Mesothelial cell of epicardium (in vitro differentiated cells): ENCODE measurements around the gene CD276. TPM values are rescaled to one million over a fixed set of nuclear protein-coding genes. Genes with fewer than 3 reads are reported as not detected.
"Not testable (repeated sequence)": the region's sequence is repeated elsewhere in the genome, so short reads cannot be mapped to it uniquely, and the experiment has no call there.

ENCODE experiments used
- DNase-seq, 2 experiments: peaks; one replicate each; pipeline ENCODE4 v3.0.0; 2021; ENCODE audit warnings: low spot score in 2 of 2; ENCODE audit not compliant: unreplicated experiment in 2 of 2
- H3K27ac Mint-ChIP-seq: 2 replicates; pipeline ENCODE4 v1.8.0; 2021; ENCODE audit warnings: mixed read lengths
- H3K27me3 Mint-ChIP-seq: 2 replicates; pipeline ENCODE4 v1.8.0; 2021; ENCODE audit warnings: low read depth, mixed read lengths
- H3K36me3 Mint-ChIP-seq: 2 replicates; pipeline ENCODE4 v1.8.0; 2021; ENCODE audit warnings: mixed read lengths
- H3K4me1 Mint-ChIP-seq: 2 replicates; pipeline ENCODE4 v1.8.0; 2021; ENCODE audit warnings: mixed read lengths
- H3K4me3 Mint-ChIP-seq: 2 replicates; pipeline ENCODE4 v1.8.0; 2021; ENCODE audit warnings: mild to moderate bottlenecking, moderate library complexity, mixed read lengths
- H3K9me3 Mint-ChIP-seq: 2 replicates; pipeline ENCODE4 v1.8.0; 2021; ENCODE audit warnings: mixed read lengths
- total RNA-seq: library from RNA; stranded (reverse); gene quantifications from 3 replicates; pipeline ENCODE4 v1.2.1, GENCODE V29; 2021
- TF ChIP-seq, protein P1 (sequence below): fragments of 200-600 bp; sonication (generic); IDR thresholded peaks from one replicate; pipeline ENCODE4 v1.5.0; 2021; ENCODE audit warnings: antibody characterized with exemption; ENCODE audit not compliant: unreplicated experiment

The CD276 gene
- total RNA-seq, 1 donor from 2014 or later, result 174 TPM

DNA sequence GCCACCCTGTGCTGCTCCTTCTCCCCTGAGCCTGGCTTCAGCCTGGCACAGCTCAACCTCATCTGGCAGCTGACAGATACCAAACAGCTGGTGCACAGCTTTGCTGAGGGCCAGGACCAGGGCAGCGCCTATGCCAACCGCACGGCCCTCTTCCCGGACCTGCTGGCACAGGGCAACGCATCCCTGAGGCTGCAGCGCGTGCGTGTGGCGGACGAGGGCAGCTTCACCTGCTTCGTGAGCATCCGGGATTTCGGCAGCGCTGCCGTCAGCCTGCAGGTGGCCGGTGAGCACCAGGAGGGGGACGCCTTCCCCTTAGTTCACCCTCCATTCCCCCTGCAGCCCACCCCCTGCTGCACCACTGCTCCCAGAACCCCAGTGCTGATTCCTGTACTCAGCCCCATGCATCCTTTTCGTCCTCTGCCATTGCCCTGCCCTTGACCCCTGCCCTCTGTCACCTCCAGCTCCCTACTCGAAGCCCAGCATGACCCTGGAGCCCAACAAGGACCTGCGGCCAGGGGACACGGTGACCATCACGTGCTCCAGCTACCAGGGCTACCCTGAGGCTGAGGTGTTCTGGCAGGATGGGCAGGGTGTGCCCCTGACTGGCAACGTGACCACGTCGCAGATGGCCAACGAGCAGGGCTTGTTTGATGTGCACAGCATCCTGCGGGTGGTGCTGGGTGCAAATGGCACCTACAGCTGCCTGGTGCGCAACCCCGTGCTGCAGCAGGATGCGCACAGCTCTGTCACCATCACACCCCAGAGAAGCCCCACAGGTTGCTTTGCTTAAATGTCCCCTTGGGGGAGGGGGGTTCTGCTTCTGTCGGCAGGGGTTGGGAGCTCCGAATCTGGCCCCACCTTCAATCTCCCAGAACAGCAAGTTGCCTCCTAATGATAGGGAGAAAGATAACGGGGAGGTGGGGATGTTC, 18.4 kb downstream of the CD276 start:
- DNase-seq, H3K4me1 Mint-ChIP-seq, H3K27ac Mint-ChIP-seq, H3K27me3 Mint-ChIP-seq, H3K9me3 Mint-ChIP-seq, H3K4me3 Mint-ChIP-seq: not testable (repeated sequence)
- H3K36me3 Mint-ChIP-seq, result peaks cover 22% of the 10 kb centered on the region
- TF ChIP-seq, protein P1, sequence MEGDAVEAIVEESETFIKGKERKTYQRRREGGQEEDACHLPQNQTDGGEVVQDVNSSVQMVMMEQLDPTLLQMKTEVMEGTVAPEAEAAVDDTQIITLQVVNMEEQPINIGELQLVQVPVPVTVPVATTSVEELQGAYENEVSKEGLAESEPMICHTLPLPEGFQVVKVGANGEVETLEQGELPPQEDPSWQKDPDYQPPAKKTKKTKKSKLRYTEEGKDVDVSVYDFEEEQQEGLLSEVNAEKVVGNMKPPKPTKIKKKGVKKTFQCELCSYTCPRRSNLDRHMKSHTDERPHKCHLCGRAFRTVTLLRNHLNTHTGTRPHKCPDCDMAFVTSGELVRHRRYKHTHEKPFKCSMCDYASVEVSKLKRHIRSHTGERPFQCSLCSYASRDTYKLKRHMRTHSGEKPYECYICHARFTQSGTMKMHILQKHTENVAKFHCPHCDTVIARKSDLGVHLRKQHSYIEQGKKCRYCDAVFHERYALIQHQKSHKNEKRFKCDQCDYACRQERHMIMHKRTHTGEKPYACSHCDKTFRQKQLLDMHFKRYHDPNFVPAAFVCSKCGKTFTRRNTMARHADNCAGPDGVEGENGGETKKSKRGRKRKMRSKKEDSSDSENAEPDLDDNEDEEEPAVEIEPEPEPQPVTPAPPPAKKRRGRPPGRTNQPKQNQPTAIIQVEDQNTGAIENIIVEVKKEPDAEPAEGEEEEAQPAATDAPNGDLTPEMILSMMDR, result peak; percentile 18

DNA sequence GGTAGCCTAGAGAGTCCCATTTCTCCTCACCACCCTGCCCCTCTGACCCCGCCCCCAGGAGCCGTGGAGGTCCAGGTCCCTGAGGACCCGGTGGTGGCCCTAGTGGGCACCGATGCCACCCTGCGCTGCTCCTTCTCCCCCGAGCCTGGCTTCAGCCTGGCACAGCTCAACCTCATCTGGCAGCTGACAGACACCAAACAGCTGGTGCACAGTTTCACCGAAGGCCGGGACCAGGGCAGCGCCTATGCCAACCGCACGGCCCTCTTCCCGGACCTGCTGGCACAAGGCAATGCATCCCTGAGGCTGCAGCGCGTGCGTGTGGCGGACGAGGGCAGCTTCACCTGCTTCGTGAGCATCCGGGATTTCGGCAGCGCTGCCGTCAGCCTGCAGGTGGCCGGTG, 19.4 kb downstream of the CD276 start:
- not testable (repeated sequence) for H3K27me3 Mint-ChIP-seq, H3K27ac Mint-ChIP-seq, H3K4me3 Mint-ChIP-seq, H3K9me3 Mint-ChIP-seq, DNase-seq, H3K4me1 Mint-ChIP-seq
- TF ChIP-seq, protein P1, result peak; percentile 18
- H3K36me3 Mint-ChIP-seq, result peaks cover 28% of the 10 kb centered on the region

DNA sequence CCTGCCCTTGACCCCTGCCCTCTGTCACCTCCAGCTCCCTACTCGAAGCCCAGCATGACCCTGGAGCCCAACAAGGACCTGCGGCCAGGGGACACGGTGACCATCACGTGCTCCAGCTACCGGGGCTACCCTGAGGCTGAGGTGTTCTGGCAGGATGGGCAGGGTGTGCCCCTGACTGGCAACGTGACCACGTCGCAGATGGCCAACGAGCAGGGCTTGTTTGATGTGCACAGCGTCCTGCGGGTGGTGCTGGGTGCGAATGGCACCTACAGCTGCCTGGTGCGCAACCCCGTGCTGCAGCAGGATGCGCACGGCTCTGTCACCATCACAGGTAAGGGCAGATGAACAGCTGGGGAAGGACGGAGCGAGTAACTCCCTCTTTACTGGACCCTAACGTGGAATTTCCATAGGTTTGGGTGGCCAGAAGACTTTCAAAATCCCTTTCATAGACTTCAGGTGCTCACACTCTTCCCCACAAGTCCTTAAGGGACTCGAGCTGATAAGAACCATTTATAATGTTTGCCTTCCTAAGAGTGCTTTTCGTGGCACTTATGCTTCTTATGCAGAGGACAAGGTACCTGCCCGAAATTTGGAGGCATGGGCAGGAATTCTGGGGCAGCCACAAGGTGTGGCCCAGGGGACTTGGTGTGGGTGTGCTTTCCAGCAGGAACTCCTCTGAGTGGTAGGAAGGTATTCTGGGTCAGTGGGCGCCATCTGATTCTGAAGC, 20.1 kb downstream of the CD276 start:
- H3K4me1 Mint-ChIP-seq, H3K9me3 Mint-ChIP-seq, H3K4me3 Mint-ChIP-seq, H3K27ac Mint-ChIP-seq, DNase-seq, H3K27me3 Mint-ChIP-seq: not testable (repeated sequence)
- peaks cover 35% of the 10 kb centered on the region for H3K36me3 Mint-ChIP-seq

DNA sequence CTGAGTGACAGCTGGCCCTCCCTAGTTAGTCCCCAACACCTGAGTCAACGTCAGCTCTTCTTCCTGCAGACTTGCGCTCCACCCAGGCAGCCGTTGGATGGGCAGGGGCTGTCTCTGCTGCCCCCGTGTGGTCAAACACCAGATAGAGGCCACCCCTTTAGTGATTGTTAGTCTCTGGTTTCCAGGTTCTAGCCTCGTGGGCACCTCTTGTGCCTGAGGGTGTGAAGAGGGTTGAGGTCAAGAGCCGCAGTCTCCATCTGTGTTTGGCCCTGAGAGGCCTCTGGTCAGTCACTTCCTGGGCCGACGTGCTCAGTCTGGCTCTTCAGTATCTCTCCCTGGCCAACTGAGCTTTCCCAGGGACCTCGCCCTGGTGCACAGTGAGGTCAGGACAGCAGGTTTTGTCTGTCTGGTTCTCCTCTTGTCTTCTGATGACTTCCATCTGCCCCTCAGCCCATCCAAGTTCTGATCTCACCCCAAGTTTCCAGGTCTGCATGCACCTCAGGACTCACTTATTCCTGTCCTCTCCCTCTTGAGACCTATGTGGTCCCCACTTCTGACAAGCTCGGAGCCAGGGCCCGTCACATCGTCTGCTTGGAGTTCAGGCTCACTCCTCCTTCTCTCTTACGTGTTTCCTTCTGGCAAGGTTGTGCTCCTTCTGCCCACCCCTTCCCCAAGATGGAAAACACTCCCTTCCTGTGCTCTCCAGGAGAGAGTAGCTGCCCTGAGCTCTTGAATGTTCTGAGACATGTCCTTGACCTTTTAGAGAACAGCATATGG, 20.9 kb downstream of the CD276 start:
- TF ChIP-seq, protein P1, result peak; percentile 78
- no peaks in the 10 kb centered on the region for H3K9me3 Mint-ChIP-seq
- H3K4me1 Mint-ChIP-seq, result peaks cover 4% of the 10 kb centered on the region
- no peak overlapping the region for H3K27ac Mint-ChIP-seq
- no peaks in the 10 kb centered on the region for H3K27me3 Mint-ChIP-seq
- DNase-seq, result peak; percentile 40 to 69
- peaks cover 37% of the 10 kb centered on the region for H3K36me3 Mint-ChIP-seq
- no peak overlapping the region for H3K4me3 Mint-ChIP-seq

DNA sequence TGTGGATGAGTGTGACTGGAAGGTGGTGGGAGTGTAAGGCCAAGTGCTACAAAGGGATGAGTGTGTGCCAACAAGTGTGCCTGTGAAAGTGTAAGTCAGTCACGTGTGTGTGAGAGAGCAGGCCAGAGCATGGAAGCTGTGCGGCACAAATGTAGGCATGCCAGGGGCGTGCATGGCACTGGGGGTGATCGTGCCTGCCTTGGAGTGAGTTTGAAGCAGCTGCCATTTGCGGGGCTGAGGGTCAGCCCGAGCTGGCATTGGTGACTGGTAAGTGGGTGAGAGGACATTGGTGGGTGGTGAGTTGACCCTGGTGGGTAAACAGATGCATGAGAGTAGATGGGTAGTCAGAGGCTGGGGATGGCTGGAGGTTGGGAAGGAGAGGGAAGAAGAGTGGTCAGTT, 24.5 kb downstream of the CD276 start:
- Mint-ChIP-seq H3K27me3 (no peaks in the 10 kb centered on the region), H3K27ac (no peak overlapping the region), H3K9me3 (no peaks in the 10 kb centered on the region), H3K4me3 (no peak overlapping the region), H3K36me3 (peaks cover 47% of the 10 kb centered on the region), H3K4me1 (no peaks in the 10 kb centered on the region)
- no peak for DNase-seq
- TF ChIP-seq, protein P1, result no peak
